Upper lobe of left lung (tissue), 4 donors: ENCODE data around the gene RNF26.

Experiments
- POLR2A ChIP-seq, 4 donors: fragments of 450-650 bp; IDR thresholded peaks; one replicate each; pipeline ENCODE4 v1.5.1; 2016 to 2017; ENCODE audit warnings: antibody characterized with exemption in 4 of 4, mild to moderate bottlenecking in 2 of 4
- TF ChIP-seq, protein P1 (sequence below), 6 experiments: fragments of 450-650 bp in 4 of 6; fragments of 200-600 bp in 2 of 6; sonication (generic) in 2 of 6; IDR thresholded peaks; one replicate each; pipeline ENCODE4 v1.5.1; 2016 to 2019; ENCODE audit warnings: antibody characterized with exemption in 6 of 6

DNA sequence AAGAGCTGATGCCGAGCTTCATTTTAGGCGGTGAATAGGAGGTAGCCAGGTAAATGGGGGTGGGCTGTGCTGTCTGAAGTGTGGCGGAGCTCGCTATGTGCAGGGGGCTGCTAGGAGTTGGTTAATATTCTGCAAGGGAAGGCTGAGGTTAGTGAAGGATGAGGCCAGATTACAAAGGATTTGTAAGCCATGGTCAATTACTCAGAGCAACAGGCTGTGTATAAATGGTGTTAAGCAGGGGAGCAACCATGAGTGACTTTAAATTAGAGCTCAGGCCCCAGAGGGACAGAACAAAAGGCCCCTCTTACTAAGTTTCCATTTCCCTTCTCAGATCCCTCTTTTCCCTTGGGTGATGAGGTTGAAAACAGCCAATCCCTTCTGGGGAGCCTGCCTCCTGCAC, 10.1 kb upstream of the RNF26 start:
- no peak for TF ChIP-seq POLR2A (IDR thresholded peaks at IDR 0.05)
- TF ChIP-seq, protein P1, sequence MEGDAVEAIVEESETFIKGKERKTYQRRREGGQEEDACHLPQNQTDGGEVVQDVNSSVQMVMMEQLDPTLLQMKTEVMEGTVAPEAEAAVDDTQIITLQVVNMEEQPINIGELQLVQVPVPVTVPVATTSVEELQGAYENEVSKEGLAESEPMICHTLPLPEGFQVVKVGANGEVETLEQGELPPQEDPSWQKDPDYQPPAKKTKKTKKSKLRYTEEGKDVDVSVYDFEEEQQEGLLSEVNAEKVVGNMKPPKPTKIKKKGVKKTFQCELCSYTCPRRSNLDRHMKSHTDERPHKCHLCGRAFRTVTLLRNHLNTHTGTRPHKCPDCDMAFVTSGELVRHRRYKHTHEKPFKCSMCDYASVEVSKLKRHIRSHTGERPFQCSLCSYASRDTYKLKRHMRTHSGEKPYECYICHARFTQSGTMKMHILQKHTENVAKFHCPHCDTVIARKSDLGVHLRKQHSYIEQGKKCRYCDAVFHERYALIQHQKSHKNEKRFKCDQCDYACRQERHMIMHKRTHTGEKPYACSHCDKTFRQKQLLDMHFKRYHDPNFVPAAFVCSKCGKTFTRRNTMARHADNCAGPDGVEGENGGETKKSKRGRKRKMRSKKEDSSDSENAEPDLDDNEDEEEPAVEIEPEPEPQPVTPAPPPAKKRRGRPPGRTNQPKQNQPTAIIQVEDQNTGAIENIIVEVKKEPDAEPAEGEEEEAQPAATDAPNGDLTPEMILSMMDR (IDR thresholded peaks at IDR 0.05), result no peak
